Neural progenitor cell (in vitro differentiated cells): ENCODE results near the gene TWNK. TPM values are rescaled to one million over a fixed set of nuclear protein-coding genes. Genes with fewer than 3 reads are reported as not detected.

Experiments
- DNase-seq: peaks from one replicate; pipeline ENCODE4 v3.0.0-alpha.2; 2016; ENCODE audit warnings: low spot score
- H2AFZ ChIP-seq: fragments of 200-600 bp; sonication (generic); replicated peaks from 2 replicates; pipeline ENCODE4 v1.6.1; 2016; ENCODE audit warnings: antibody characterized with exemption
- H3F3A ChIP-seq: fragments of 200-600 bp; sonication (generic); 2 replicates; pipeline ENCODE4 v1.6.1; 2016; ENCODE audit warnings: antibody characterized with exemption, low read depth
- H3K27ac ChIP-seq: fragments of 200-600 bp; sonication (generic); 2 replicates; pipeline ENCODE4 v1.5.1; 2016; ENCODE audit warnings: mild to moderate bottlenecking
- H3K27me3 ChIP-seq: fragments of 200-600 bp; sonication (generic); 2 replicates; pipeline ENCODE4 v1.6.1; 2016; ENCODE audit warnings: mild to moderate bottlenecking, moderate library complexity
- H3K36me3 ChIP-seq: fragments of 200-600 bp; sonication (generic); 2 replicates; pipeline ENCODE4 v1.5.1; 2016
- H3K4me1 ChIP-seq: fragments of 200-600 bp; sonication (generic); 2 replicates; pipeline ENCODE4 v1.6.1; 2016; ENCODE audit warnings: mixed run types
- H3K4me2 ChIP-seq: fragments of 200-600 bp; sonication (generic); 2 replicates; pipeline ENCODE4 v1.6.1; 2016
- H3K4me3 ChIP-seq: fragments of 200-600 bp; sonication (generic); 2 replicates; pipeline ENCODE4 v1.5.1; 2016
- H3K79me2 ChIP-seq: fragments of 200-600 bp; sonication (generic); 2 replicates; pipeline ENCODE4 v1.6.1; 2016; ENCODE audit warnings: low read depth
- H3K9ac ChIP-seq: fragments of 200-600 bp; sonication (generic); 2 replicates; pipeline ENCODE4 v1.6.1; 2016
- H3K9me3 ChIP-seq: fragments of 200-600 bp; sonication (generic); 2 replicates; pipeline ENCODE4 v1.5.1; 2016; ENCODE audit warnings: low read depth
- H4K20me1 ChIP-seq: fragments of 200-600 bp; sonication (generic); 2 replicates; pipeline ENCODE4 v1.6.1; 2016; ENCODE audit warnings: low read depth
- H3K27ac Mint-ChIP-seq: 3 replicates; pipeline ENCODE4 v1.8.0; 2021; ENCODE audit warnings: mixed read lengths
- H3K27me3 Mint-ChIP-seq: 2 replicates; pipeline ENCODE4 v1.8.0; 2022; ENCODE audit warnings: low read depth, mild to moderate bottlenecking, inconsistent platforms, moderate library complexity, mixed read lengths; ENCODE audit not compliant: insufficient read depth
- H3K36me3 Mint-ChIP-seq: 3 replicates; pipeline ENCODE4 v1.8.0; 2021; ENCODE audit warnings: mixed read lengths
- H3K4me1 Mint-ChIP-seq: 3 replicates; pipeline ENCODE4 v1.8.0; 2021; ENCODE audit warnings: mixed read lengths
- H3K4me3 Mint-ChIP-seq: 3 replicates; pipeline ENCODE4 v1.8.0; 2021; ENCODE audit warnings: mild to moderate bottlenecking, moderate library complexity, mixed read lengths
- H3K9me3 Mint-ChIP-seq: 3 replicates; pipeline ENCODE4 v1.8.0; 2020; ENCODE audit warnings: mixed read lengths
- EZH2 ChIP-seq: fragments of 200-600 bp; sonication (generic); IDR thresholded peaks from 2 replicates; pipeline ENCODE4 v1.6.1; 2017; ENCODE audit warnings: antibody characterized with exemption, mild to moderate bottlenecking, moderate library complexity
- EZH2phosphoT487 ChIP-seq: fragments of 200-600 bp; sonication (generic); IDR thresholded peaks from 2 replicates; pipeline ENCODE4 v1.6.1; 2017; ENCODE audit warnings: antibody characterized with exemption
- total RNA-seq: library from RNA; depleted of rRNA; stranded (reverse); fragments of >200 nt; gene quantifications from 2 replicates; pipeline ENCODE4 v1.2.3, GENCODE V29; 2015; ENCODE audit warnings: low replicate concordance
- TF ChIP-seq, protein P1 (sequence below): fragments of 200-600 bp; sonication (generic); IDR thresholded peaks from 2 replicates; pipeline ENCODE4 v1.5.1; 2017; ENCODE audit warnings: antibody characterized with exemption, mild to moderate bottlenecking

Gene TWNK
- total RNA-seq, 1 donor from 2014 or later: 6.4 TPM

DNA sequence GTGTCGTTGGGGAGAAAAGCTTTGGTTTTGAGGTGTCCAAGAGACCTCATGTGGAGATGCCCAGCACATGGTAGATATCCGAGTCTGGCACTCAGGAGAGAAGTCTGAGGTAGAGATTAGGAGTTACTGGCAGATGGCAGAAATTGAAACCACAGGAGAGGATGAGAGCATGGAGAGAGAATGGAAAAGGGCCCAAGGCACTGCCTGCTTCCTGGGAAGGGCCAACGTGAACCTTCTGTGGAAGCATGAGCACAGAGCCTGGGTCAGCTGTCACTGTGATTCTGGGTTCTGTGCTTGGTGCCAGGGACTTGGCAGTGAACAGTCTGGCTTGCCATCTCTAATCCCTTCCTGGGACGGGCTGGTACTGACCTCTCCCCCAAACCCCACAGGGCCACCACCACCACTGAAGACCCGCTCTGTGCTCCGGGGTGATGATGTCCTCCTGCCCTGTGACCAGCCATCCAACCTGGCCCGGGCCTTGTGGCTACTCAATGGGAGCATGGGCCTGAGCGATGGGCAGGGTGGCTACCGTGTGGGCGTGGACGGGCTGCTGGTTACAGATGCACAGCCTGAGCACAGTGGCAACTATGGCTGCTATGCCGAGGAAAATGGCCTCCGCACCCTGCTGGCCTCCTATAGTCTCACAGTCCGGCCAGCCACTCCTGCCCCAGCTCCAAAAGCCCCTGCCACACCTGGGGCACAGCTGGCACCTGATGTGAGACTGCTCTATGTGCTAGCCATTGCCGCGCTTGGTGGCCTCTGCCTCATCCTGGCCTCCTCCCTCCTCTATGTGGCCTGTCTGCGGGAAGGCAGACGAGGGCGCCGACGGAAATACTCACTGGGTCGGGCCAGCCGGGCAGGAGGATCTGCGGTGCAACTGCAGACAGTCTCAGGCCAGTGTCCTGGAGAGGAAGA, 4.2 kb upstream of the TWNK start:
- no peak overlapping the region for H3K9ac ChIP-seq
- H3K9me3 ChIP-seq: no peaks in the 10 kb centered on the region
- peaks cover 26% of the 10 kb centered on the region for H3K79me2 ChIP-seq
- H3K27me3 Mint-ChIP-seq: peaks cover 15% of the 10 kb centered on the region
- peaks cover 14% of the 10 kb centered on the region for H3K4me1 Mint-ChIP-seq
- H3F3A ChIP-seq: peaks cover 5% of the 10 kb centered on the region
- H3K4me3 ChIP-seq: no peak overlapping the region
- no peak for DNase-seq
- peak overlapping the region; percentile 19 for H3K4me3 Mint-ChIP-seq
- H3K9me3 Mint-ChIP-seq: no peaks in the 10 kb centered on the region
- TF ChIP-seq EZH2phosphoT487: no peak
- TF ChIP-seq EZH2: no peak
- TF ChIP-seq, protein P1, sequence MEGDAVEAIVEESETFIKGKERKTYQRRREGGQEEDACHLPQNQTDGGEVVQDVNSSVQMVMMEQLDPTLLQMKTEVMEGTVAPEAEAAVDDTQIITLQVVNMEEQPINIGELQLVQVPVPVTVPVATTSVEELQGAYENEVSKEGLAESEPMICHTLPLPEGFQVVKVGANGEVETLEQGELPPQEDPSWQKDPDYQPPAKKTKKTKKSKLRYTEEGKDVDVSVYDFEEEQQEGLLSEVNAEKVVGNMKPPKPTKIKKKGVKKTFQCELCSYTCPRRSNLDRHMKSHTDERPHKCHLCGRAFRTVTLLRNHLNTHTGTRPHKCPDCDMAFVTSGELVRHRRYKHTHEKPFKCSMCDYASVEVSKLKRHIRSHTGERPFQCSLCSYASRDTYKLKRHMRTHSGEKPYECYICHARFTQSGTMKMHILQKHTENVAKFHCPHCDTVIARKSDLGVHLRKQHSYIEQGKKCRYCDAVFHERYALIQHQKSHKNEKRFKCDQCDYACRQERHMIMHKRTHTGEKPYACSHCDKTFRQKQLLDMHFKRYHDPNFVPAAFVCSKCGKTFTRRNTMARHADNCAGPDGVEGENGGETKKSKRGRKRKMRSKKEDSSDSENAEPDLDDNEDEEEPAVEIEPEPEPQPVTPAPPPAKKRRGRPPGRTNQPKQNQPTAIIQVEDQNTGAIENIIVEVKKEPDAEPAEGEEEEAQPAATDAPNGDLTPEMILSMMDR: no peak
- H3K36me3 ChIP-seq: no peaks in the 10 kb centered on the region
- no peak overlapping the region for H3K27ac ChIP-seq
- H3K27ac Mint-ChIP-seq: no peak overlapping the region
- H2AFZ ChIP-seq: no peak overlapping the region
- H3K36me3 Mint-ChIP-seq: peaks cover 20% of the 10 kb centered on the region
- H4K20me1 ChIP-seq: peaks cover 7% of the 10 kb centered on the region
- H3K4me2 ChIP-seq: no peak overlapping the region
- H3K4me1 ChIP-seq: peaks cover 11% of the 10 kb centered on the region
- no peaks in the 10 kb centered on the region for H3K27me3 ChIP-seq

DNA sequence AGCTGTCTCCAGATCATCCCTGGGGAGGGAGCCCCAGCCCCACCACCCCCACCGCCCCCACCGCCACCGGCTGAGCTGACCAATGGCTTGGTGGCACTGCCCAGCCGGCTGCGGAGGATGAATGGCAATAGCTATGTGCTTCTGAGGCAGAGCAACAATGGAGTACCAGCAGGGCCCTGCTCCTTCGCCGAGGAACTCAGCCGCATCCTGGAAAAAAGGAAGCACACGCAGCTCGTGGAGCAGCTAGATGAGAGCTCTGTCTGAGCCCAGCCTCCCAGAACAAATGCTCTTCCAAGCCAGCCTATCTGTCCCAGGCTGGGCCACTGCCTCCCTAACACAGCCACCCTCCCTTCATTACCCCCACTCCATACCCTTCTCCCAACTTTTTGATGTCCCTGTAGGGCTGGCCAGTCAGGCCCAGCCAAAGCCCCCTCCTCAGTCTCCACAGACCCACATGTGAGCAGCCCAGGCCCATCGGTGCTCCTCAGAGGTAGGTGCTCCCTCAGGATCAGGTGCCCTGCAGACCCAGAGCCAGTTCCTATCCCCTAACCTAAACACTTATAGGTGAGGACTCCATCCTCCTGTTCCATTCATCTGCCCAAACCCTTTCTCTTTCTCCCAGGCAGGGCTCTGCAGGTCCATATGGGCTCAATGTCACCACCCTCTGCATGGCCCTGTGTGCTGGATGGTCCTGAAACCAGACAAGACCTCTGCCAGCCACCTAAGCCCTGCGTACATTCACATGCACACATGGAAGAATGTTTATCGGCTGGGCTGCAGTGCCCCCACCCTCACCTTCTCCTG, 3.3 kb upstream of the TWNK start:
- no peak for DNase-seq
- Histone ChIP-seq H3K27ac (no peak overlapping the region), H3K79me2 (peaks cover 35% of the 10 kb centered on the region), H2AFZ (no peak overlapping the region), H3K4me2 (no peak overlapping the region), H4K20me1 (peaks cover 9% of the 10 kb centered on the region), H3K36me3 (no peaks in the 10 kb centered on the region), H3K9me3 (no peaks in the 10 kb centered on the region), H3K27me3 (no peaks in the 10 kb centered on the region), H3K4me1 (peaks cover 14% of the 10 kb centered on the region), H3F3A (peaks cover 5% of the 10 kb centered on the region), H3K9ac (no peak overlapping the region), H3K4me3 (no peak overlapping the region)
- peaks cover 12% of the 10 kb centered on the region for H3K27me3 Mint-ChIP-seq
- TF ChIP-seq EZH2phosphoT487 (no peak), EZH2 (no peak)
- TF ChIP-seq, protein P1: no peak
- H3K9me3 Mint-ChIP-seq: no peaks in the 10 kb centered on the region
- peaks cover 14% of the 10 kb centered on the region for H3K4me1 Mint-ChIP-seq
- H3K4me3 Mint-ChIP-seq: no peak overlapping the region
- no peak overlapping the region for H3K27ac Mint-ChIP-seq
- H3K36me3 Mint-ChIP-seq: peaks cover 19% of the 10 kb centered on the region

DNA sequence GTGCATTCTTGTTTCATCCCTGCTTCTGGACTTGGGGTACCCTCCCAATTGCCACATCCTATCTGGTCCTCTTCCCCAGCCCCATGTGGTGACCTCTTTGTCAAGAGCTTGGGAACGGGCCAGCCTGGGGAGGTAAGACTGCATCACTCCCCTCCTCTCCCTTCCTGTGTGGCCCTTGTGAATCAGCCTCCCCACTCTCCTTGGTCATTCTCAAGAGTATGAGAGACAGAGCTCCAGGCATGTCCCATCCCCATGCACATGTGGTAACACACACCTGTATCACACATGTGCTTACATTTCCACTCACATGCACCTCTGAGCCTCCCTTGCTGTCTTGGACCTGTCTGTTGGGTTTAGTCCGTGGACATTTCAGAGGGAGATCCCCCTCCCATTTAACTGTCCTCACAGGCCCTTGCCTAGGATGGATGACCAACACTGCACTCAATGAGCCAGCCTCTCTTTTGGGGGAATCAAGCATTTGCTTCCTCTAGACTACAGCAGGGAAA, 2.6 kb upstream of the TWNK start:
- no peak overlapping the region for H3K4me2 ChIP-seq
- H3F3A ChIP-seq: peaks cover 5% of the 10 kb centered on the region
- Mint-ChIP-seq H3K4me3 (peak overlapping the region; percentile 98), H3K27me3 (peaks cover 12% of the 10 kb centered on the region), H3K9me3 (no peaks in the 10 kb centered on the region), H3K4me1 (peaks cover 14% of the 10 kb centered on the region), H3K27ac (peak overlapping the region; percentile 65), H3K36me3 (peaks cover 19% of the 10 kb centered on the region)
- peaks cover 42% of the 10 kb centered on the region for H3K79me2 ChIP-seq
- no peak overlapping the region for H2AFZ ChIP-seq
- DNase-seq: no peak
- H3K9me3 ChIP-seq: no peaks in the 10 kb centered on the region
- H4K20me1 ChIP-seq: peaks cover 15% of the 10 kb centered on the region
- H3K27me3 ChIP-seq: no peaks in the 10 kb centered on the region
- no peaks in the 10 kb centered on the region for H3K36me3 ChIP-seq
- no peak overlapping the region for H3K9ac ChIP-seq
- TF ChIP-seq, protein P1: no peak
- TF ChIP-seq EZH2: no peak
- TF ChIP-seq EZH2phosphoT487: no peak
- no peak overlapping the region for H3K4me3 ChIP-seq
- H3K4me1 ChIP-seq: peaks cover 14% of the 10 kb centered on the region
- no peak overlapping the region for H3K27ac ChIP-seq
